OCI-LY7 (cell line): ENCODE measurements around the gene DOCK3.

Source experiments
- CTCF ChIP-seq: fragments of 200-600 bp; sonication (generic); conservative IDR thresholded peaks from 2 replicates; pipeline ENCODE4 v1.5.1; 2014; ENCODE audit warnings: mild to moderate bottlenecking, antibody characterized with exemption, low read length, moderate library complexity, mixed read lengths
- EZH2phosphoT487 ChIP-seq: fragments of 200-600 bp; sonication (generic); IDR thresholded peaks from 2 replicates; pipeline ENCODE4 v1.6.1; 2018; ENCODE audit warnings: low read depth, borderline replicate concordance, mild to moderate bottlenecking, mixed run types, antibody characterized with exemption, low read length, moderate library complexity, mixed read lengths

- TF ChIP-seq EZH2phosphoT487 (no peak), CTCF (no peak)
Observed at GRCh38 chr3:51123531-51123930, 448.8 kb downstream of the DOCK3 start.
